Natural killer cell (primary cell): ENCODE measurements around the gene TPRG1. TPM values are rescaled to one million over a fixed set of nuclear protein-coding genes. Genes with fewer than 3 reads are reported as not detected.

Experiments
- ATAC-seq, 3 donors: fragments of 150-1000 bp in 2 of 3; fragments of 200-7000 bp in 1 of 3; cut with Tn5 transposase; 1 replicate in 1 of 3; 2 replicates in 2 of 3; pipeline ENCODE4 v1.10.0; 2021; ENCODE audit warnings: mild to moderate bottlenecking in 2 of 3, moderate library complexity in 2 of 3
- DNase-seq, 2 donors: peaks; one replicate each; pipeline versions ENCODE4 v3.0.0 to v3.0.0-alpha.2; 2013 to 2021; ENCODE audit warnings: mixed read lengths in 1 of 2
- H3K27ac ChIP-seq: one replicate; pipeline ENCODE4 v1.5.1; 2013; ENCODE audit warnings: mild to moderate bottlenecking, low read length
- H3K27me3 ChIP-seq: one replicate; pipeline ENCODE4 v1.6.1; 2013; ENCODE audit warnings: low read length; ENCODE audit not compliant: control insufficient read depth, insufficient read depth
- H3K36me3 ChIP-seq: one replicate; pipeline ENCODE4 v1.6.1; 2013; ENCODE audit warnings: low read length; ENCODE audit not compliant: control insufficient read depth, insufficient read depth
- H3K4me1 ChIP-seq: one replicate; pipeline ENCODE4 v1.6.1; 2013; ENCODE audit warnings: low read length; ENCODE audit not compliant: control insufficient read depth, insufficient read depth
- H3K4me3 ChIP-seq: one replicate; pipeline ENCODE4 v1.5.1; 2013; ENCODE audit warnings: low read length
- H3K9me3 ChIP-seq: one replicate; pipeline ENCODE4 v1.6.1; 2013; ENCODE audit warnings: low read length; ENCODE audit not compliant: control insufficient read depth, insufficient read depth
- H3K27ac Mint-ChIP-seq, 2 donors: one replicate each; pipeline ENCODE4 v1.8.0; 2022; ENCODE audit warnings: mild to moderate bottlenecking in 2 of 2, mixed read lengths in 2 of 2, moderate library complexity in 1 of 2
- H3K27me3 Mint-ChIP-seq, 2 donors: one replicate each; pipeline ENCODE4 v1.8.0; 2022; ENCODE audit warnings: low read depth in 2 of 2, mixed read lengths in 2 of 2
- H3K36me3 Mint-ChIP-seq: one replicate; pipeline ENCODE4 v1.8.0; 2022; ENCODE audit warnings: mixed read lengths
- H3K4me1 Mint-ChIP-seq, 2 donors: one replicate each; pipeline ENCODE4 v1.8.0; 2022; ENCODE audit warnings: mixed read lengths in 2 of 2
- H3K4me3 Mint-ChIP-seq: one replicate; pipeline ENCODE4 v1.8.0; 2022; ENCODE audit warnings: mild to moderate bottlenecking, moderate library complexity, mixed read lengths
- H3K9me3 Mint-ChIP-seq, 2 donors: one replicate each; pipeline ENCODE4 v1.8.0; 2022; ENCODE audit warnings: mixed read lengths in 2 of 2
- WGBS: methylation state at CpG from one replicate; pipeline ENCODE4 v1.1.7; 2013; ENCODE audit warnings: missing lambda C conversion rate; ENCODE audit not compliant: insufficient coverage; 5-methylcytosine and 5-hydroxymethylcytosine counted together
- intact Hi-C: fragments of 100-400 bp; cut with micrococcal nuclease; formaldehyde crosslinking; loops from one replicate; pipeline ENCODE4 v1.14.2; 2022
- total RNA-seq, 4 donors: library from RNA; stranded (reverse); fragments of 120-200 nt in 1 of 4; gene quantifications; one replicate each; pipeline versions ENCODE4 v1.2.3 to v1.2.4, GENCODE V29; 2013 to 2022
- TF ChIP-seq, protein P1 (sequence below): fragments of 200-600 bp; IDR thresholded peaks from one replicate; pipeline ENCODE4 v1.8.0; 2022; ENCODE audit warnings: antibody characterized with exemption

TPRG1 gene
- total RNA-seq, 3 donors from 2014 or later (not counting 1 experiment from before 2014, with no cell fraction given) = 1.3 to 4.6 (median 1.9) TPM

DNA sequence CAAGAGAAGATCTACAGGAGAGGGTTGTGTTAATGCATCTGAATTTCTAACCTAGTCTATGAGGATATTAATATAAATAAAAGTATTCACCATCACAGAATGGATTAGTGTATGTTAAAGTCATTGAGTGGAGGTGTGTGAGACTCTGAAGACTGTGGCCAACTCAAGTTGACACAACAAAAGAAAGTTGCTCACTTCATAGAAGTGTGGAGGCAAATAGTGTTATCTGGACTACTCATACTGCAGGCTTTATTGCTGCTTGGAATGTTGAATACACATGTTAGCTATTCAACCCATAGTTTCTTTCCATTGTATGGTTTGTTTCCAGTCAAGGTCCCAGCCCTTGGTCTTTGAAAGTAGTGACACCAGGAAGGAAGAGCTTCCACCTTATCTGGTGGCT, 38.0 kb upstream of the TPRG1 start:
- Mint-ChIP-seq H3K4me1 (peaks cover 19 to 24% of the 10 kb centered on the region in 2 donors), H3K27me3 (peaks cover 0 to 3% of the 10 kb centered on the region in 2 donors), H3K9me3 (no peaks in the 10 kb centered on the region), H3K27ac (peak overlapping the region in 1 of 2 donors; percentile 92), H3K4me3 (no peak overlapping the region), H3K36me3 (no peaks in the 10 kb centered on the region)
- Histone ChIP-seq H3K36me3 (no peaks in the 10 kb centered on the region), H3K27ac (no peak overlapping the region), H3K27me3 (no peaks in the 10 kb centered on the region), H3K4me1 (peaks cover 11% of the 10 kb centered on the region), H3K4me3 (no peak overlapping the region), H3K9me3 (no peaks in the 10 kb centered on the region)
- TF ChIP-seq, protein P1, sequence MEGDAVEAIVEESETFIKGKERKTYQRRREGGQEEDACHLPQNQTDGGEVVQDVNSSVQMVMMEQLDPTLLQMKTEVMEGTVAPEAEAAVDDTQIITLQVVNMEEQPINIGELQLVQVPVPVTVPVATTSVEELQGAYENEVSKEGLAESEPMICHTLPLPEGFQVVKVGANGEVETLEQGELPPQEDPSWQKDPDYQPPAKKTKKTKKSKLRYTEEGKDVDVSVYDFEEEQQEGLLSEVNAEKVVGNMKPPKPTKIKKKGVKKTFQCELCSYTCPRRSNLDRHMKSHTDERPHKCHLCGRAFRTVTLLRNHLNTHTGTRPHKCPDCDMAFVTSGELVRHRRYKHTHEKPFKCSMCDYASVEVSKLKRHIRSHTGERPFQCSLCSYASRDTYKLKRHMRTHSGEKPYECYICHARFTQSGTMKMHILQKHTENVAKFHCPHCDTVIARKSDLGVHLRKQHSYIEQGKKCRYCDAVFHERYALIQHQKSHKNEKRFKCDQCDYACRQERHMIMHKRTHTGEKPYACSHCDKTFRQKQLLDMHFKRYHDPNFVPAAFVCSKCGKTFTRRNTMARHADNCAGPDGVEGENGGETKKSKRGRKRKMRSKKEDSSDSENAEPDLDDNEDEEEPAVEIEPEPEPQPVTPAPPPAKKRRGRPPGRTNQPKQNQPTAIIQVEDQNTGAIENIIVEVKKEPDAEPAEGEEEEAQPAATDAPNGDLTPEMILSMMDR = no peak
- DNase-seq (no peak), ATAC-seq (no peak)
- intact Hi-C loops = no loop called here

GRCh38 chr3:189137416-189137815, 34.4 kb upstream of the TPRG1 start:
- Mint-ChIP-seq H3K36me3 (no peaks in the 10 kb centered on the region), H3K4me1 (peaks cover 11 to 22% of the 10 kb centered on the region in 2 donors), H3K27ac (no peak overlapping the region), H3K9me3 (no peaks in the 10 kb centered on the region), H3K27me3 (peaks cover 10 to 16% of the 10 kb centered on the region in 2 donors), H3K4me3 (no peak overlapping the region)
- H3K9me3 ChIP-seq = no peaks in the 10 kb centered on the region
- ATAC-seq (no peak), DNase-seq (no peak)
- no peaks in the 10 kb centered on the region for H3K27me3 ChIP-seq
- no peaks in the 10 kb centered on the region for H3K36me3 ChIP-seq
- H3K27ac ChIP-seq = no peak overlapping the region
- H3K4me1 ChIP-seq = peaks cover 4% of the 10 kb centered on the region
- H3K4me3 ChIP-seq = no peak overlapping the region
- TF ChIP-seq, protein P1 = no peak
- intact Hi-C loops = no loop called here
- WGBS = 96% methylated on average over 3 of the region's 4 CpGs

DNA sequence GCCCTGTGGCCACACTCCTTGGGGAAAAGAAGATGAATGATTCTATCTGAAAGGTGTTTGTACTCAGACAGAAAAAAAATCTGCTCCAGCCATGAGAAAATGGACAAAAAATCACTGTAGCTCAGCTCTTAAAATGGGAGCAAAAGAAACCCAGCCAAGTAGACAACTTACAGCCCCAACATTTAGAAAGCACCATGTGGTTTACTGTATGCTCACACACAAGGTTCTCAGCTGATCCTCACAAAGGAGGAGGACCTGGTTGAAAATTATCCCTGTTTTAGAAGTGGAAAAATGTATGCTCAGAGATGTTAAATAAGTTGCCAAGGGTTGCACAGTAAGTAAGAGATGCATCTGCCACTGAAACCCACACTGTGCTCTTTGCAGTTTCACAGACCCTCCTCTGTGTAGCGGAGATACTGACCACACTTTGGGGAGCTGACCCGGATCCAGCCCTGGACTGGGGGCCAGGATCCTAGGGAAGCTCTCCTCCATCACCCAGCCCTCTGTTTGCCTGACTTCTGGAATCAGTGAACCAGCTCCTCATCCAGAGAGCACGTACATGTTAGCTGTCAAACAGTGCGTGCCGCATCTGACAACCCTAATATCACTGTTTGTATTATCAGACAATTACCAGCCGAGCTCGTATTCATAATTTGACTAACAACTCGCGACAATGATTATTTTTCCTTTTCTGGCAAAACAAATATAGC, 32.7 kb upstream of the TPRG1 start:
- DNase-seq (no peak), ATAC-seq (no peak)
- TF ChIP-seq, protein P1 = no peak
- no peaks in the 10 kb centered on the region for H3K9me3 ChIP-seq
- no peaks in the 10 kb centered on the region for H3K36me3 ChIP-seq
- no peaks in the 10 kb centered on the region for H3K9me3 Mint-ChIP-seq
- H3K27me3 Mint-ChIP-seq = peaks cover 10 to 16% of the 10 kb centered on the region in 2 donors
- WGBS = 94% methylated on average over 9 of the region's 9 CpGs
- H3K4me3 ChIP-seq = no peak overlapping the region
- no peaks in the 10 kb centered on the region for H3K36me3 Mint-ChIP-seq
- peaks cover 6 to 21% of the 10 kb centered on the region in 2 donors for H3K4me1 Mint-ChIP-seq
- no peak overlapping the region for H3K27ac Mint-ChIP-seq
- H3K4me1 ChIP-seq = no peaks in the 10 kb centered on the region
- H3K27me3 ChIP-seq = no peaks in the 10 kb centered on the region
- H3K4me3 Mint-ChIP-seq = no peak overlapping the region
- intact Hi-C loops = no loop called here
- H3K27ac ChIP-seq = no peak overlapping the region

DNA sequence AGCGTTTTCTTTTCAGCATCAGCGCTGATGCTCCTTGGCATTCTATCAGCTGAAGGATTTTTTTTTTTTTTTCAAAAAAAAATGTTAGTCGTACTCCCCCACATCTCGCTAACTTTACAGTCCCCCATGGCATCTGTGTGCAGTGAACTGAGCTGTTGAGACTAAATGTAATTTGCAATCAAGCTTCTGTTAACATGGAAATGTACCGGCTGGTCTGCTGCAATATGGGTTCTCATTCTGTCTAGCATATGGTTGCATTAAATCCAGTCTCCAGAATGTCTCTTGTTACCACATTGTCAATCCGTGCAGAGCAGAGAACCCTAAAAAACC, 32.2 kb upstream of the TPRG1 start:
- H3K27ac Mint-ChIP-seq = no peak overlapping the region
- H3K9me3 Mint-ChIP-seq = no peaks in the 10 kb centered on the region
- DNase-seq (no peak), ATAC-seq (no peak)
- Histone ChIP-seq H3K4me1 (no peaks in the 10 kb centered on the region), H3K27me3 (no peaks in the 10 kb centered on the region), H3K27ac (no peak overlapping the region), H3K9me3 (no peaks in the 10 kb centered on the region), H3K4me3 (no peak overlapping the region), H3K36me3 (no peaks in the 10 kb centered on the region)
- H3K27me3 Mint-ChIP-seq = peaks cover 10 to 16% of the 10 kb centered on the region in 2 donors
- 96% methylated on average over 6 of the region's 6 CpGs for WGBS
- H3K36me3 Mint-ChIP-seq = no peaks in the 10 kb centered on the region
- TF ChIP-seq, protein P1 = no peak
- H3K4me3 Mint-ChIP-seq = no peak overlapping the region
- intact Hi-C loops = no loop called here
- peaks cover 12 to 26% of the 10 kb centered on the region in 2 donors for H3K4me1 Mint-ChIP-seq
